ENCODE measurements around the gene MAPK12.

GRCh38 chr22:50243685-50244419, 17.6 kb downstream of the MAPK12 start:
- TF ChIP-seq POLR2A (IDR thresholded peaks at IDR 0.05) (no peak), CTCF (IDR thresholded peaks at IDR 0.05) (no peak)

Measured in Peyer's patch (tissue), 4 donors.